Measurements from ENCODE around the gene SPAG6. TPM values are rescaled to one million over a fixed set of nuclear protein-coding genes. Genes with fewer than 3 reads are reported as not detected.

The SPAG6 gene
- total and polyA plus RNA-seq, 12 donors, result 0.01 TPM; not detected in 11

- H3K36me3 ChIP-seq, result no peaks in the 10 kb centered on the region
- H3K27me3 ChIP-seq, result peaks cover 0 to 17% (median 4%) of the 10 kb centered on the region in 7 donors
- no peak for TF ChIP-seq CTCF (IDR thresholded peaks at IDR 0.05)
- no peak overlapping the region for H3K4me3 ChIP-seq
- no peaks in the 10 kb centered on the region for H3K9me3 ChIP-seq
- 76 to 85% methylated on average over 3 of the region's 3 CpGs for WGBS, 2 donors
- peaks cover 0 to 31% (median 9%) of the 10 kb centered on the region in 9 donors for H3K4me1 ChIP-seq
- intact Hi-C loops (cut with DNase I), result loop anchor here in 1 of 10 donors (2.0 kb wide), 1 partner anchor 104 kb away; no protein-coding TSS in a partner anchor
- no peak overlapping the region for H3K27ac ChIP-seq
- no peak for ATAC-seq
- no peak for DNase-seq
Observed at GRCh38 chr10:22429146-22429545, 83.8 kb downstream of the SPAG6 start.

- intact Hi-C loops (cut with DNase I), result loop anchor here in 7 of 10 donors (1.0 to 10.0 kb wide), 7 partner anchors 85 to 559 kb away; partner anchors contain the start of genes DNAJC1 (in 7 of the 7) and SPAG6 (in 3 of the 7)
- Histone ChIP-seq H3K4me1 (peaks cover 0 to 26% (median 9%) of the 10 kb centered on the region in 9 donors), H3K27ac (no peak overlapping the region), H3K4me3 (no peak overlapping the region), H3K9me3 (no peaks in the 10 kb centered on the region), H3K36me3 (no peaks in the 10 kb centered on the region), H3K27me3 (peaks cover 0 to 17% (median 4%) of the 10 kb centered on the region in 7 donors)
- no peak for TF ChIP-seq CTCF (IDR thresholded peaks at IDR 0.05)
- DNase-seq (no peak), ATAC-seq (no peak)
- WGBS, 2 donors, result 65 to 67% methylated on average over 8 of the region's 8 CpGs
Observed at GRCh38 chr10:22429981-22430421, 84.7 kb downstream of the SPAG6 start.

- intact Hi-C loops (cut with DNase I), result loop anchor here in 7 of 10 donors (10.0 kb wide), 5 partner anchors 89 to 551 kb away; partner anchors contain the start of genes DNAJC1 (in 7 of the 7) and SPAG6 (in 3 of the 7)
- Histone ChIP-seq H3K4me3 (no peak overlapping the region), H3K9me3 (no peaks in the 10 kb centered on the region), H3K36me3 (no peaks in the 10 kb centered on the region), H3K27me3 (peaks cover 0 to 17% (median 4%) of the 10 kb centered on the region in 7 donors), H3K4me1 (peaks cover 0 to 39% (median 20%) of the 10 kb centered on the region in 9 donors), H3K27ac (no peak overlapping the region)
- ATAC-seq (no peak), DNase-seq (no peak)
- no peak for TF ChIP-seq CTCF (IDR thresholded peaks at IDR 0.05)
- 37 to 43% methylated on average over 2 of the region's 2 CpGs for WGBS, 2 donors
Observed at GRCh38 chr10:22433875-22434274, 88.6 kb downstream of the SPAG6 start.

GRCh38 chr10:22434521-22434920 is 89.2 kb downstream of the SPAG6 start:
- intact Hi-C loops (cut with DNase I), result loop anchor here in 7 of 10 donors (10.0 kb wide), 5 partner anchors 90 to 550 kb away; partner anchors contain the start of genes DNAJC1 (in 7 of the 7) and SPAG6 (in 3 of the 7)
- TF ChIP-seq CTCF (IDR thresholded peaks at IDR 0.05), result no peak

More at GRCh38 chr10:22434521-22434920, 89.2 kb downstream of the SPAG6 start:
- Histone ChIP-seq H3K27ac (no peak overlapping the region), H3K27me3 (peaks cover 0 to 17% (median 4%) of the 10 kb centered on the region in 7 donors), H3K36me3 (no peaks in the 10 kb centered on the region), H3K9me3 (no peaks in the 10 kb centered on the region), H3K4me3 (no peak overlapping the region), H3K4me1 (peaks cover 0 to 38% (median 22%) of the 10 kb centered on the region in 9 donors)
- no peak for DNase-seq
- WGBS, 2 donors, result 91 to 92% methylated on average over 2 of the region's 2 CpGs
- no peak for ATAC-seq
